A673 (cell line): Measurements from ENCODE around the gene FUT8. TPM values are rescaled to one million over a fixed set of nuclear protein-coding genes. Genes with fewer than 3 reads are reported as not detected.

Source experiments
- BruUV-seq: library from RNA; stranded (reverse); fragments of 400-500 nt; replicated peaks from 2 replicates; lab custom pipeline; 2021; lab: Mats Ljungman, UMichigan
- CTCF ChIA-PET: fragments of 300-600 bp; sonication (Branson Sonifier 250); formaldehyde crosslinking; loops from one replicate; lab custom pipeline; 2022; ENCODE audit warnings: antibody characterized with exemption; lab: Charles Lee
- POLR2A ChIA-PET: fragments of 300-600 bp; sonication (Branson Sonifier 250); formaldehyde crosslinking; loops from one replicate; lab custom pipeline; 2022; ENCODE audit warnings: antibody characterized with exemption; ENCODE audit not compliant: low non-redundant PET; lab: Charles Lee
- DNase-seq: peaks from one replicate; pipeline ENCODE4 v3.0.0-alpha.2; 2015; ENCODE audit warnings: low spot score
- H3K27ac ChIP-seq: fragments of 200-600 bp; sonication (generic); 2 replicates; pipeline ENCODE4 v1.5.1; 2016; ENCODE audit warnings: mixed run types, low read depth, mild to moderate bottlenecking, mixed read lengths, antibody characterized with exemption, low read length; ENCODE audit not compliant: poor library complexity, severe bottlenecking
- H3K27me3 ChIP-seq: fragments of 200-600 bp; sonication (generic); replicated peaks from 2 replicates; pipeline ENCODE4 v1.6.1; 2017; ENCODE audit warnings: mixed run types, low read depth, mild to moderate bottlenecking, mixed read lengths, antibody characterized with exemption, low read length; ENCODE audit not compliant: insufficient read depth, poor library complexity
- H3K36me3 ChIP-seq: fragments of 200-600 bp; sonication (generic); 2 replicates; pipeline ENCODE4 v1.6.1; 2016; ENCODE audit warnings: mixed run types, mild to moderate bottlenecking, mixed read lengths, antibody characterized with exemption, low read length; ENCODE audit not compliant: insufficient read depth, poor library complexity, severe bottlenecking
- H3K4me1 ChIP-seq: fragments of 200-600 bp; sonication (generic); 2 replicates; pipeline ENCODE4 v1.6.1; 2017; ENCODE audit warnings: mixed run types, mild to moderate bottlenecking, mixed read lengths, antibody characterized with exemption, low read length; ENCODE audit not compliant: insufficient read depth, poor library complexity, severe bottlenecking
- H3K4me3 ChIP-seq: fragments of 200-600 bp; sonication (generic); 2 replicates; pipeline ENCODE4 v1.5.1; 2016; ENCODE audit warnings: low read depth, mixed run types, mild to moderate bottlenecking, mixed read lengths, low read length; ENCODE audit not compliant: poor library complexity, severe bottlenecking
- H3K9me3 ChIP-seq: fragments of 200-600 bp; sonication (generic); 2 replicates; pipeline ENCODE4 v1.6.1; 2016; ENCODE audit warnings: mixed run types, low read depth, mild to moderate bottlenecking, mixed read lengths, antibody characterized with exemption, low read length; ENCODE audit not compliant: poor library complexity, severe bottlenecking
- CTCF ChIP-seq: fragments of 300-800, 200-600 bp; sonication (generic); conservative IDR thresholded peaks from 2 replicates; pipeline ENCODE4 v1.5.1; 2017; ENCODE audit warnings: low read depth, mild to moderate bottlenecking, antibody characterized with exemption, low read length, moderate library complexity, mixed read lengths
- EZH2 ChIP-seq: fragments of 200-600 bp; sonication (generic); IDR thresholded peaks from 2 replicates; pipeline ENCODE4 v1.6.1; 2017; ENCODE audit warnings: borderline replicate concordance, low read depth, mild to moderate bottlenecking, mixed read lengths, antibody characterized with exemption, low read length; ENCODE audit not compliant: poor library complexity, severe bottlenecking
- intact Hi-C: fragments of 100-400 bp; cut with micrococcal nuclease; formaldehyde crosslinking; loops from one replicate; pipeline ENCODE4 v1.10.0; 2022; ENCODE audit not compliant: unreplicated experiment
- total RNA-seq: library from RNA; stranded (reverse); gene quantifications from 2 replicates; pipeline ENCODE4 v1.2.3, GENCODE V29; 2021

FUT8 gene
- total RNA-seq, 1 experiment from 2014 or later = 11.0 TPM

DNA sequence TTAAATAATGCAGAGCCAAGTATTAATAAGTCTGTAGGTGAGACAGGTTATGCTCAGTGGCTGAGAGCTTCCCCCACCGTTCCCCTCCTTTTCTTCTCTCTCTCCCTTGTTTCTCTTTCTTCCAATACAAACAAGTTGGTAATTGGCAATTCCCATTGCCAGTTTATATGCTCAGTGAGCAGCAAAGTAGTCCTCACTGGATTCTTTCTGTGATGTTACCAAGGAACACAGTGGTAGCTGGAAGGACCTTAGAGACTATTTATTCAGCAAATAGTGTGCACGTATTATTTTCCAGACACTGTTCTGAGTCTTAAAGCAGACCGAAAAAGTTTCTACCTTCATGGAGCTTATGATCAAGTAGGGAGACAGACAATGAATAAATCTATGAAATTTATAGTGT lies 344.4 kb downstream of the FUT8 start:
- intact Hi-C loops = no loop called here
- BruUV-seq = no TSS peak
- H3K27ac ChIP-seq = no peak overlapping the region
- ChIA-PET CTCF (no interaction called here), POLR2A (no interaction called here)
- no peak for DNase-seq
- H3K9me3 ChIP-seq = no peaks in the 10 kb centered on the region
- no peaks in the 10 kb centered on the region for H3K27me3 ChIP-seq
- no peak overlapping the region for H3K4me3 ChIP-seq
- H3K4me1 ChIP-seq = no peaks in the 10 kb centered on the region
- TF ChIP-seq EZH2 (no peak), CTCF (no peak)
- no peaks in the 10 kb centered on the region for H3K36me3 ChIP-seq

- no peak for TF ChIP-seq EZH2
- TF ChIP-seq CTCF = no peak
- CTCF ChIA-PET = no interaction called here
- BruUV-seq = no TSS peak
- H3K27me3 ChIP-seq = no peaks in the 10 kb centered on the region
- H3K27ac ChIP-seq = no peak overlapping the region
- no peak for DNase-seq
- H3K36me3 ChIP-seq = no peaks in the 10 kb centered on the region
- H3K4me3 ChIP-seq = no peak overlapping the region
- no peaks in the 10 kb centered on the region for H3K9me3 ChIP-seq
- H3K4me1 ChIP-seq = no peaks in the 10 kb centered on the region
- intact Hi-C loops = no loop called here
- POLR2A ChIA-PET = no interaction called here
Observed at GRCh38 chr14:65769151-65769550, 356.6 kb downstream of the FUT8 start.

DNA sequence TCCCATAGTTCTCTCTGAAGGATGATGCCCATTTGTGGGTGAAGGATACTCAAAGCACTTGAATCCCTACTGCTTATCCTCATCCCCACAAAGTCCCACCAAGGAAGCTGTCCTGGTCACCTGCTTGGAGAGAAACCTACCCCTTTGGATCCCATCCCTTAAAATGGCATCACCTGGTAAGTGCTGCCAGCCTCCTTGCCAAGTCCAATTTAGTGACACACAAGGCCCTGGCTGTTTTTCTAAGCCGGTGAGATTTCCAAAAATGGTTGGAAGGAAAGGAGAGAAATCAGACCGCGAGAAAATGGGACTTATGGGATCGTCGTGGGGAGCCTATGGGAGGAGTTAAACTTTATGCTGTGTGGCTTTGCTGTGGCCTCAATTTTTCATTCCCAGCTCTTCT lies 358.2 kb downstream of the FUT8 start:
- Histone ChIP-seq H3K27me3 (no peaks in the 10 kb centered on the region), H3K27ac (no peak overlapping the region), H3K36me3 (no peaks in the 10 kb centered on the region), H3K4me3 (no peak overlapping the region), H3K4me1 (no peaks in the 10 kb centered on the region), H3K9me3 (no peaks in the 10 kb centered on the region)
- intact Hi-C loops = no loop called here
- ChIA-PET POLR2A (no interaction called here), CTCF (no interaction called here)
- TF ChIP-seq EZH2 (no peak), CTCF (no peak)
- BruUV-seq = no TSS peak
- no peak for DNase-seq
